HK-2 (cell line): ENCODE data around the gene KLHL8.
"Not testable (repeated sequence)": the region's sequence is repeated elsewhere in the genome, so short reads cannot be mapped to it uniquely, and the experiment has no call there.

ENCODE experiments used
- DNase-seq: peaks from one replicate; pipeline ENCODE4 v3.0.0-alpha.2; 2018; ENCODE audit not compliant: unreplicated experiment

KLHL8 gene

DNA sequence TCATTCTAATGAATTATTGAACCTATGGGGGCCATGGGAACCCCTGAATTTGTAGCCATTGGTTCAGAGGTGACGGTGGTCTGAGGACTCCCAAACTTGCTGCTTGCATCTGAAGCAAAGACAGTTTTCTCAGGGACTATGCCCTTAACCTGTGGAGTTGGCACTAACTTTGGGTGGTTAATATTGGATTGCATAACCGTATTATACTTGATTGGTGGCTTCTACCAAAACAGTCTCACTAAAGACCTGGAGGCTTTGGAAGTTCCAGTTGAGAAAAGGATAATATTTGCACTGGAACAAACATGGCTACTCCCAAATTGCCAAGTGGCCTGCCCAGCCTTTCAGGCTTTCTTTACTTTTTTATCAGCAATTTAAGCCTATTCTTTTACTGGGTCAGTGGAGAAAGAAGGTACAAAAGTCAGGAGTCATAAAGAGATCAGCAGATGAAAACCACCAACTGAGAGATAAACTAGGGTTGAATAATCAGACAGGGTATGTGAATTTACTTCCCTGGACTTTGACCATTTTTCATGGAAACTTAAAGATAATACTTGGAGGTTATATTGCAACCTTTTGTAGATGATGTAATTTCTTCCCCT, 7.9 kb upstream of the KLHL8 start:
- DNase-seq, result no peak

DNA sequence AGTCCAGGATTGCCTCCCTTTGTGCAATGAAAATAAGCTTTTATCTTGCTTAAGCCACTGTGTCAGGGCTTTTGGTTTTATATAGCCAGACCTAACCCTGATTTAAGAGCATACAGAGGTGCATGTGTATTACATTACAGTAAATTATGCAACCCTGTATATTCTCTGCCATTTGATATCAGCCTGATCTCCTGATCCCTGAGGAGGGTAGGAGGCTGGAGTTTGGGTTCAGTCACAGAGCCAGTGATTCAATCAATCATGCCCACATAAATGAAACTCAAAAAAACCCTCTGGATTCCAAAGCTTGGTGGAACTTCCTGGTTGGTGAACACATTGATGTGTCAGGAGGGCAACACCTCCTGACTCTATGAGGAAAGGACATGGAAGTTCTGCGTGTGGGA, 7.3 kb upstream of the KLHL8 start:
- DNase-seq, result no peak

DNA sequence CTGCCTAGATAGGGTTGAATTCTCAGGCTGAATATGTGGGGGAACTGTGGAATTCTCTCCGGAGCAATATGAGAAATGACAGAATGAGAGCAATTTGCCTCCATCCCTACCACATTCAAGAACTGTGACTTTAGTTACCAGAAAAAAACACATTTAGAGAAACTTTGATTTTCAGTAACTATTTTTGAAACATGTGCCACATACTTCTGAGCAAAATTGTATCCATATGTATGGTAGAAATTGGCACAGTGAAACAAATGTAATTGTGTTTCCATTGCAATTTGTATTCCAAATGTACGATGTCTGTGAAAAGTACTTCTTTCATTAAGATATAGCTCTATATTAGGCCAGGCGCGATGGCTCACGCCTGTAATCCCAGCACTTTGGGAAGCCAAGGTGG, 5.5 kb upstream of the KLHL8 start:
- DNase-seq, result no peak

DNA sequence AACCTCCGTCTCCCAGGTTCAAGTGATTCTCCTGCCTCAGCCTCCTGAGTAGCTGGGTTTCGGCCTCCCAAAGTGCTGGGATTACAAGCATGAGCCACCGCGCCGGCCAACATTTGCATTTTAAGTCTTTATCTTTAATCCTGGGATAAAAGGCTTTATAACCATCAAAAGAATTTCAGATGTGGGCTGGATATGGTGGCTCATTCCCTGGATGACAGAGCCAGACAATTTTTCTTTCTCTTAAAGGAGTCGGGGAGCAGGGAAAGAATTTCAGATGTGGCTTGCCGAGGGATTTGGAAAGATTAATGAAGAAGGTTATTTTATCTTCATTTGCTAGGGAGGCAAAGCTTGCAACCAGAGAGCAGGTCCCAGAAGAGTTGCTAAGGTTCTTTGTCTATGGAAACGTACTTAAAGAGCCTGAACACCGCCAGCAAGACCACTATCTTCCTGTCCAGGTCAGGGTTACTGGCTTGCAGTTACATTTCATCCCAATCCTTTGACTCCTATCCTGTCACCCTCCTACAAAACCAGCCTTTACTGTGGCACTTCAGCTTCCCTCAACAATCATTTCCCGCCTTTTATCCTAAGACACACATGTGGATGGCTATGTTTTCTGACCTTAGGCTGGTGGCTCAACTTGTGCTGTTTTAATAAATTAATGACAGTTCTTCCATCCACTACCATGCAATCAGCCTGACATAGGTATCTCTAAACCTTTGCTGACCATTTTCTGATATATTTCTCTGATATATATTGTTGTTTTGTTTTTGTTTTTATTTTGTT, 3.9 kb upstream of the KLHL8 start:
- DNase-seq, result no peak

DNA sequence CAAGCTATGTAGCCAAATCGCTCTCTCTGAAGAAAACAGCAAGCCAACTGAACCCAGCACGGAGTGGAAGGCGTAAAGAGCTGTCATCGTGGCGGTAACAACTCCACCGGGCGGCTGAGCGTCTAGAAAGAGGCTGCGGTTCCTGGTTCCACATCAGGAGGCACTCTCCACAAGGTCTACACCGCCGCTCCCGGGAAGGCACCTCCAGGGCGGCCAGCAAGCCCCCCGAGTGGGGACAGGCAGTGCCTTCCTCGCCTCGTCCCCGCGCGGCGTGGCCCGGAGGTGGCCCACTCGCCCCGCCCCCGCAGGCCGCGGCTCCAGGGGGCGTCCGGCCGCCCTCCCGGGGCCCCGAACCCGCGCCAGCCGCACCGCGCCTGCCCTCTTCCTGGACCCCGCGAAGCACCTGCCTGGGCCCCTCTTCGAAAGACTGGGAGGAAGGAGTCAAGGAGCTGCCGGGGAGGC, 755 bp downstream of the KLHL8 start:
- DNase-seq, result peak; percentile 52

DNA sequence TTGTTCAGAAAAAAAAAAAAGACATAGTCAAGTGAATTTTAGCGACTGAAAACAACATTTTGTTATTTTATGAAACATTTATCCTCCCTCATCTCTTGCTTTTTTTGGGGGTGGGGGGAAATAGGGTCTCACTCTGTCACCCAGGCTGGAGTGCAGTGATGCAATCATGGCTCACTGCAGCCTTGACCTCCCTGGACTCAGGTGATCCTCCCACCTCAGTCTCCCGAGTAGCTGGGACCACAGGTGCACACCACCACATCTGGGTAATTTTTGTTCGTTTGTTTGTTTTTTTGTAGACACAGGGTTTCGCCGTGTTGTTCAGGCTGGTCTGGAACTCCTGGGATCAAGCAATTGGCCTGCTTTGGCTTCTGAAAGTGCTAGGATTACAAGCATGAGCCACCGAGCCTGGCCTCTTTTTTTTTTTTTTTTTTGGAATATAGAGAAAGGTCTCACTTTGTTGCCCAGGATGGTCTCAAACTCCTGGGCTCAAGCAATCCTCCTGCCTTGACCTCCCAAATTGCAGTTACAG, 3.1 kb downstream of the KLHL8 start:
- DNase-seq, result not testable (repeated sequence)

DNA sequence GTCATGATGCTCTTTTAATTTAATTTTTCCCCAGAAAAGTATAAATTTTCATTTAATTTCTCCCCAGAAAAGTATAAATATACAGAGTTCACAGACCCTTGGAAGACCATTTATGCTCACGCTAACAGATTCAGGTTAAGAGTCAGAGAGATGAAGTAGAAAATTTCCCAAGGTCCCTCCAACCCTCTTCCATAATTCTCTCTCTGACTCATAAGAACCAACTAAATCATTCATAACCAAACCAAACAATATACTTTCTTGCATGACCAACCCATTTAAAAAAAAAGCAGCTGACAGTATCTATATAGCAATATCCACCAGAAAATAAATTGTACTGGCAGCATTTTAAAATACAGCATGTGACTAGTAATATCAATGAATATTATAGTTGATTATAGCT, 3.9 kb downstream of the KLHL8 start:
- no peak for DNase-seq

DNA sequence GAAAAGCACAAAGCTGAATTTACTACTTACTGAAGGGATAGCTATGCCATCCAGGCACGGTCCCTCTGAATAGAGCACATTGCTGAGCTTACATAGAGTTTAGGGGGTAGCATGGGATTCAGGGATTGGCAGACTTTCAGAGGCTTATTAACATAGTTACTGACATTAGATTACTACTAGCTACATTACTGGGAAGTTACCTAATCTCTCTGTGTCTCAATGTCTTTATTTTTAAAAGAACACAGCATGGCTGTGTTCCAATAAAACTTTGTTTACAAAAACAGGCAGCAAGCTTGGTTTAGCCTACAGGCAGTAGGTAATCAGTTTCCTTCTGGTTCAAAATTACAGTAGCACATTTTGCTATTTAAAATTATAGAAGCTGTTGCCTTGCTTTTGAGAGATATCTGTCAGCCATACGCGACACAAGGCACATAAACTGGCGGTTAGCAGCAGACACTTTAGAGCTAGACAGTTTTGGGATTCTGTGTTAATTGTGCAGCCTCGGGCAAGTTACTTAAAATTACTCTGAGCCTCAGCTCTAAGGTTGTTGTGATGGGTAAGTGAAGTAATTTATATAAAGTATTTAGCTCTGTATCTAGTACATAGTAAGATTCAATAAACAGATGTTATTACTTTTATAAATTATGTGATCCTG, 6.9 kb downstream of the KLHL8 start:
- DNase-seq, result no peak

DNA sequence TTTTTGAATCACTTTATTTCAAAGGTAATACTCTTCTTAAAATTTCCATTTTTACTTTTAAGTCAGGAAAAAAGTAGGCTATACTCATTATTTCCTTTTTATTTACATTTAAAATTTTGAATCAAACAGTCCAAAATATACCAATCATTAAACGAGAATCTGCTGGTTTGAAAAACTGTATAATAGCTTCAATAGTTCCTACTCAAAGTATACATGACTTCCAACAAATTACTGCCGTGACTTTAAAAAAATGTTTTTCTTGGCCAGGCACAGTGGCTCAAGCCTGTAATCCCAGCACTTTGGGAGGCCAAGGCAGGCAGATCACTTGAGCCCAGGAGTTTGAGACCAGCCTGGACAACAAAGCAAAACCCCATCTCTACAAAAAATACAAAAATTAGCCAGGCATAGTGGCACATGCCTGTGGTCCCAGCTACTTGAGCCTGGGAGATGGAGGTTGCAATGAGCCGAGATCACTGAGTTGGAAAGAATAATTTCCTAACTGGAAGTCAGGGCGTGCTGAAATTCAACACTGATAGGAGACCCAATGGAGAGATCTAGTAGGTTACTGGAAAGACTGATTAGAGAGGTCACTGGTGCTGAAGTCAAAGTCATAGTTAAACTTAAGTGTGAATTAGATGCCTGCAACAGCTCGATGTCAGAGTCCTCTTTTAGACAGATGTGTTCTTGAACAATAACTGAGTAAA, 9.0 kb downstream of the KLHL8 start:
- no peak for DNase-seq

DNA sequence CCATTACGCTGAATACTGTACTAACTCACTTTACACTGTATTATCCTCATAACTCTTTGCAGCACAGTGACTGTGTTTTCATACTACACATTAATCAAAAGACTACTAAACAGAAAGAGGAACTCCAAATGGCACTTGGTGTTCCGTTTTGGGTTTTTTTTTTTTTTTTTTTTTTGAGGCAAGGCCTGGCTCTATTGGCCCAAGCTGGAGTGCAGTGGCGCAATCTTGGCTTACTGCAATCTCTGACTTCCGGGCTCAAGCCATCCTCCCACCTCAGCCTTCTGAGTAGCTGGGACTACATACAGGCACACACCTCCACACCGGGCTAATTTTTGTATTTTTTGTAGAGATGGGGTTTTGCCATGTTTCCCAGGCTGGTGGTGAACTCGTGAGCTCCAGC, 10.7 kb downstream of the KLHL8 start:
- no peak for DNase-seq

DNA sequence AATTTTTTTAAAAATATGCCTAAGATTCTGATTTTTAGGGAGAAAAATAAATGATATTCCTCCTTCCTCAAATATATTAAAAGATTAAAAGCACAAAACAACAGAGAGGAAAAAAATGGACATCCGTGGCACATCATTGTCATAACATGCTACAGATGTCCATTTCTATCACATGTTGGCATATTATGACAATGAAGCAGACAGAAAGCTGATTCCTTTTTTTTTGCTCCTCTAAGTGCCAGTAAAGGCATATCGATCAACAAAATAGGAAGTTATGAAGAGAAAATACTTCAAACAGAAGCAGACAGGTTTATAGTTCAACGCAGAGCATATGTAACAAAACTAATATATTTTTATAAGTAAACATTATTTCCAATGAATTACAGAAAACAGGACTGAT, 11.2 kb downstream of the KLHL8 start:
- DNase-seq, result no peak

DNA sequence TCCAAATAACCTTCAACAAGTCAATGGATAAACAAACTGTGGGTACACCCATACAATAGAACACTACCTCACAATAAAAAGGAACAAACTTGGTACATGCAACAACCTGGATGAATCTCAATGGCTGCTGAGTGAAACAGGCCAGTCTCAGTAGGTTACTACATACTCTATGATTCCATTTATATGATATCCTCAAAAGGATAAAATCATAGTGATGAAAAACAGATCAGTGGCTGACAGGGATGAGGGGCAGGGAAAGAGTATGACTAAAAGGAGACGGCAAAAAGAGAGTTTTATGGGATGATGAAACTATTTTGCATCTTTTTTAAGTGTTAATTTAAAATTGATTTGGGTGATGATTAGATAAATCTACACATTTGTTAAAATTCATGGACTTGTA, 15.9 kb downstream of the KLHL8 start:
- DNase-seq, result no peak

DNA sequence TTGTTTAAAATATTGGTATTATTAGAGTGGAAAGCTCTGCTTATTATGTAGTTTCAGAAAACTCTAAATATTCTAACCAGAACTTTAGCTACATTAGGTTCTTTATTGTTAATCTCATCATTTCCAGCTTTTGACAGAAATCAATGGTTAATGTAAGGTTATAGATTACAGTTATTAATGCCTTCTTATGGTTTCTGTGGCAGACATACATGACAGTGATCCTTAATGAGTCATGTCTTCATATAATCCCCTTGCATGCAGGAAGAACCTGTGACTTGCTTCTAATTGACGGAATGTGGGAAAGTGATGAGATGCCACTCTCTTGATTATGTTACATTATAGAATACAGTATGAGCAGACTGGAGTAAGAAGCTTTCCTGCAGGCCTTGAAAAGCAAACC, 23.5 kb downstream of the KLHL8 start:
- no peak for DNase-seq

DNA sequence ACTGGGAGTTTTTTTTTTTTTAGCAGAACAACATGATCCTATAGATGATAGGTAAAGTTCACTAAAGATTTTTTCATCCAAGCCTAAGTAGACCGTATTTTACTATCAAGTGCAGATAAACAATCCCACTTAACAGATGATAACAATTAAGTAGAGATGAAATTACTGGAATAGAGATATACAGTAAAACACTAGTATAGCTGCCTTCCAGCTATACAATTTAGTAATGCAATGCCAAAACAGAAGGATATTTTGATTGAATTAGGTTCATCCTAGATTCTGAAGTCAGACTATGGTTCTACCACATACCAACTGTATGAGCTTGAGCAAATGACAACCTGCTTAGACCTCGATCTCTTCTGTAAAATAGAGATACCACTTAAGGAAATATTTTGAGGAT, 24.3 kb downstream of the KLHL8 start:
- DNase-seq, result no peak

DNA sequence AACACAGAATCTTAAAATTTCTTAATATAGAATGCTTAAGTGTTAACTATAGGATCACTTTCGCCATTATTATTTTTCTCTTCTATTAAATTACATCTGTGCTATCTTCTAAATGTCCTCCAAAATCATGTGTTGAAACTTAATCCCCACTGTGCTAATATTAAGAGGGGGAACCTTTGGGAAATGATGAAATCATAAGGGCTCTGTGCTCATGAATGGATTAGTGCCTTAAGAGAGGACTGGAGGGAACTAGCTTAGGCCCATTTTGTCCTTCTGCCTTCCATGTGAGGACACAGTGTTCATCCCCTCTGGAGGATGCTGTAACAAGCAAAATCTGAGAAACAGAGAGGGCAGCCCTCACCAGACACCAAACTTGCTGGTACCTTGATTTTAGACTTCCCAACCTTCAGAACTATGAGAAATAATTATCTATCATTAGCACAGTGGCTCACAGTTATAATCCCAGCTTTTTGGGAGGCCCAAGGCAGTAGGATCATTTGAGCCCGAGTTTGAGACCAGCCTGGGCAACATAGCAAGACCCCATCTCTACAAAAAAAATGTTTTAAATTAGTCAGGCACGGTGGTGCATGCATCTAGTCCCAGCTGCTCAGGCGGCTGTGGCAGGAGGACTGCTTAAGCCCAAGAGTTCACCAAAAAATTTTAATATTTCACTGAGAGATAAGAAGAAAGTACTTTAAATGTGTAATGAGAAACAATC, 26.3 kb downstream of the KLHL8 start:
- no peak for DNase-seq

DNA sequence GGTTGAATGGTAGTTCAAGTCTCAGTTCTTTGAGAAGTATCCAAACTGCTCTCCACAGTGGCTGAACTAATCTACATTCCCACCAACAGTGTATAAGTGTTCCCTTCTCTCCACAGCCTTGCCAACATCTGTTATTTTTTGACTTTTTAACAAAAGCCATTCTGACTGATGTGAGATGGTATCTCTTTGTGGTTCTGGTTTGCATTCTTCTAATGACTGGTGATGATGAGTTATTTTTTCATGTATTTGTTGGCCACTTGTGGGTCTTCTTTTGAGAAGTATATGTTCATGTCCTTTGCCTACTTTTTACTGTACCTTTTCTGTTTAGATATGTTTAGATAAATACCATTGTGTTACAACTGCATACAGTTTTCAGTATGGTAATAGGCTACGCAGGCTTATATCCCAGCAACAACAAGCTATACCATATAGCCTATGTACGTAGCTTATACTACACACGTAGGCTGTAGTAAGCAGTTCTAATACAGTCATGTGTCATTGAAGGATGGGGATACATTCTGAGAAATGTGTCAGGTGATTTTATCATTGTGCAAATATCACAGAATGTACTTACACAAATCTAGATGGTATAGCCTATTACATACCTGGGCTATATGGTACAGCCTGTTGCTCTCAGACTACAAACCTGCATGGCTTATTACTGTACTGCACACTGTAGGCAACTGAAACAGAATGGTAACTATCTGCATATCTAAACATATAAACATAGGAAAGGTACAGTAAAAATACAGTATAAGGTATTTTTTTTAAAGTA, 28.1 kb downstream of the KLHL8 start:
- DNase-seq, result no peak

DNA sequence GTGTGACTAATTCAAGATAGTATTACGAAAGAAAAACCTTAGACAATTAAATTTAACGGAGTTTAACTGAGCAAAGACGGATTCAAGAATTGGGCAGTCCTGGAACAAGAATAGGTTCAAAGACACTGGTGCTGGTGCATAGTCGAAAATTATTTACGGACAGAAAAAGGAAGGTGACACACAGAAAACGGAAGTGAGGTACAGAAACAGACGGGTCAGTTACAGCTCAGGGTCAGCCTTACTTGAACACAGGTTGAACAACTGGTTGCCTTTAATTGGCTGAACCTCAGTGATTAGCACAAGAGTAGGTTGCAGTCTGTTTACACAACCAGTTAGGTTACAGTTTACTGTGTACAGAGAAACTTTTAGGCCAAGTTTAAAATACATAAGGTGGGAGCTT, 31.5 kb downstream of the KLHL8 start:
- no peak for DNase-seq

DNA sequence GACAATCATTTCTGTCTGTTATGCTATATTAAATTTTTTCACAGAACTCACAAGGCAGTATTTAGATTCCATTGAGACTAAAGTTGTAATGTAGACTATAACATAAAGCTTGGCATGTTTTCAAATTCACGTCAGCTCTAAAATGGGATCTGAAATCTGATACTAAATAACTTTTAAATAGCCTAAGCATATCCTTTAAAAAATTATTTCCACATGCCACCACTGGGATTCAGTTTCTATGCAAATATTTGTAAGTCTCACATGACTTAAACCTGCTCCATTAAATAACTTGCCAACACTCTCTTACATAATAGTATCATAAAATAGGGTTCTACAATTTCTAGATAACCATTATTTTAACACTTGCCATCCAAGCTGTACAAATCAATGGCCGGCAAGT, 32.4 kb downstream of the KLHL8 start:
- no peak for DNase-seq

DNA sequence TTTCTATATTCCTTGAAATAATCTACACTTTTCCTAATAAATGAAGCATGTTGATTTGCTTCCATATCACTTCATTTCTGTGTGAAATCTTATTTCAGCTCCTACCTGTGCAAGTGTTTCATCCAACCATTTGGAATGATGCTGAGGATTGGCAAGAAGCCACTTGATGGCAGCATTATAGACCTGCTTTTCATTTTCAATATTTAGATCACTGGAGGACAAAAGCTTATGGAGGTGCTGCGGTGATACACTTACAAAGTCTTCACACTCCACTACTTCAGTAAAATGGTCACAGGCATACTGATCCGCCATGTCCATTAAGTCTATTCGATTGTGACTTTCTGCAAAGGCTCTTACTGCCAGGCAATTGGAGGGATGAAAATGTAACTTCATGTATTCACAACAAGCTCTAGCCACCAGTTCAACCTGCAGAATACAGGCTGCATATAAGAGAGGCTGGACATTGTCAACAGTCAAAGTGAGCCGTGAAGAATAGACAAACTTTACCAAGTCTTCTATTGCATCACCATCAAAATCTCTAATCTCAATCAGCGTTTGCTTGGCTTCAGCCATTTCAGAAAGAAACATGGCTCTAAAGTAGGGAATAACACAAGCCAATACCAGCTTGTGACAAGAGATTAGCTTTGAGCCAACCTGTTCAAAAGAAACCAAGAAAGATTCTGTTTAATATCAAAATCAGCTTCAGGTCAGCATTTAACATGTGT, 35.1 kb downstream of the KLHL8 start:
- DNase-seq, result no peak

DNA sequence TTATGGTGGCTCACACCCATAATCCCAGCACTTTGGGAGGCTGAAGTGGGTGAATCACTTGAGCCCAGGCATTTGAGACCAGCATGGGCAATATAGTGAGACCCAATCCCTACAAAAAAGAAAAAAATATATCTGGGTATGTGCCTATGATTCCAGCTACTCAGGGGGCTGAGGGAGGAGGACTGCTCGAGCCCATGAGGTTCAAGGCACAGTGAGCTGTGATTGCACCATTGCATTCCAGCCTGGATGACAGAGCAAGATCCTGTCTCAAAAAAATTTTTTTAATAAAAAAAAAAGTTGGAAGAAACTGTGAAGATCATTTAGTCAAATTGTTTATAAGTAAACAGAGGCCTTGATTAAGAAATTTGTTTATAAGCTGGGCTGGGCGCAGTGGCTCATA, 39.7 kb downstream of the KLHL8 start:
- DNase-seq, result no peak
